Measurements from ENCODE around the gene AGAP1. TPM values are rescaled to one million over a fixed set of nuclear protein-coding genes. Genes with fewer than 3 reads are reported as not detected.

AGAP1 gene
- polyA plus RNA-seq, 2 of the 4 experiments (the other 2 are of a cell fraction) = 20.2 to 21.9 TPM

GRCh38 chr2:235876099-235876679 is 382.3 kb downstream of the AGAP1 start:
- FAIRE-seq = no peak
- WGBS (ENCODE audit: missing lambda C conversion rate) = 96% methylated on average over 9 of the region's 9 CpGs
- CTCF ChIA-PET = no interaction called here
- H3K4me3 ChIP-seq = no peak overlapping the region
- no peaks in the 10 kb centered on the region for H3K4me1 ChIP-seq
- POLR2A ChIA-PET = no interaction called here
- H3K27ac ChIP-seq = no peak overlapping the region
- no peak for DNase-seq (ENCODE audit: low read depth in 1 of 2, low spot score in 1 of 2)
- H3K9me3 ChIP-seq = no peaks in the 10 kb centered on the region
- TF ChIP-seq POLR2A (IDR thresholded peaks at IDR 0.05; ENCODE audit: low read length) = no peak
- TF ChIP-seq CBX2 (IDR thresholded peaks at IDR 0.05; ENCODE audit: borderline replicate concordance, low read depth) = no peak
- TF ChIP-seq HEYL (CRISPR knock-in tag; IDR thresholded peaks at IDR 0.05) = no peak
- TF ChIP-seq FOSL2 (IDR thresholded peaks at IDR 0.05) = no peak
- no peak for TF ChIP-seq FOSL2 (CRISPR knock-in tag; IDR thresholded peaks at IDR 0.05)
- TF ChIP-seq, protein P1, sequence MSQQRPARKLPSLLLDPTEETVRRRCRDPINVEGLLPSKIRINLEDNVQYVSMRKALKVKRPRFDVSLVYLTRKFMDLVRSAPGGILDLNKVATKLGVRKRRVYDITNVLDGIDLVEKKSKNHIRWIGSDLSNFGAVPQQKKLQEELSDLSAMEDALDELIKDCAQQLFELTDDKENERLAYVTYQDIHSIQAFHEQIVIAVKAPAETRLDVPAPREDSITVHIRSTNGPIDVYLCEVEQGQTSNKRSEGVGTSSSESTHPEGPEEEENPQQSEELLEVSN (IDR thresholded peaks at IDR 0.05; ENCODE audit: borderline replicate concordance, low read depth) = no peak
- TF ChIP-seq TFCP2L1 (CRISPR knock-in tag; IDR thresholded peaks at IDR 0.05) = no peak
- no peak for TF ChIP-seq GATA3 (IDR thresholded peaks at IDR 0.05; ENCODE audit: borderline replicate concordance)
- no peak for TF ChIP-seq MYC (IDR thresholded peaks at IDR 0.05; ENCODE audit: borderline replicate concordance, low read length)
- TF ChIP-seq, protein P2, sequence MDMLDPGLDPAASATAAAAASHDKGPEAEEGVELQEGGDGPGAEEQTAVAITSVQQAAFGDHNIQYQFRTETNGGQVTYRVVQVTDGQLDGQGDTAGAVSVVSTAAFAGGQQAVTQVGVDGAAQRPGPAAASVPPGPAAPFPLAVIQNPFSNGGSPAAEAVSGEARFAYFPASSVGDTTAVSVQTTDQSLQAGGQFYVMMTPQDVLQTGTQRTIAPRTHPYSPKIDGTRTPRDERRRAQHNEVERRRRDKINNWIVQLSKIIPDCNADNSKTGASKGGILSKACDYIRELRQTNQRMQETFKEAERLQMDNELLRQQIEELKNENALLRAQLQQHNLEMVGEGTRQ (IDR thresholded peaks at IDR 0.05) = no peak
- no peak for ATAC-seq
- H3K4me2 ChIP-seq = no peak overlapping the region

DNA sequence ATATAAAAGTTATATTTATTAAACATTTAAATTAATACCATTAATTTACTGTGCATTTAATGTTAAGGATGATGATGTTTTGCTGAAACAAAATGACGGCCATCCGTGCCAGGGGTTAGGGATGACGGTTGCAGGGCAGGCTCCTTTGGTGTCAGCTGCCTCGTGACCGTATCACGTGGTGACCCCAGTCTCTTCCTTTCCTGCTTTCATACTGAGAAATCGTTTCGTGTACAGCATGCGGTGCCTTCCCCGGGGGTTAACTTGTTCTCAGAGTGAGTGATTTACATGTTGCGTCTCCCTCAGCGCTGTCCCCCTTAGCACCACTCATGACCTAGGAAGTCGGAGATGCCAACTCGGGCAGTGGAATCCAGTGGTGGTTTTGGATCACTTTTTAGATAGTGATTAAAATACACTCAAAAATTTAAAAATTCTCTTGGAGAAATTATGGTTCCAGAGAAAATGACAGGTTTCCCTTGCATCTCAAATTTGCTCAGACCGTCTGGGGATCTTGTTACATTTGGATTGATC is 383.5 kb downstream of the AGAP1 start:
- POLR2A ChIA-PET = no interaction called here
- no peaks in the 10 kb centered on the region for H3K4me1 ChIP-seq
- TF ChIP-seq MAZ (IDR thresholded peaks at IDR 0.05; ENCODE audit: borderline replicate concordance, low read depth, low read length) (no peak), NR3C1 (IDR thresholded peaks at IDR 0.05) (no peak), MAX (IDR thresholded peaks at IDR 0.05) (no peak), HOXB5 (CRISPR knock-in tag; IDR thresholded peaks at IDR 0.05) (no peak)
- CTCF ChIA-PET = interaction anchor here (1.2 kb wide), 1 partner anchor 12 kb away, joined by 3 read pairs; no protein-coding TSS in a partner anchor
- no peak overlapping the region for H3K4me3 ChIP-seq
- no peak overlapping the region for H3K4me2 ChIP-seq
- FAIRE-seq = no peak
- ATAC-seq = no peak
- no peaks in the 10 kb centered on the region for H3K9me3 ChIP-seq
- 82% methylated on average over 15 of the region's 15 CpGs for WGBS (ENCODE audit: missing lambda C conversion rate)
- H3K27ac ChIP-seq = no peak overlapping the region
- DNase-seq (ENCODE audit: low read depth in 1 of 2, low spot score in 1 of 2) = no peak

DNA sequence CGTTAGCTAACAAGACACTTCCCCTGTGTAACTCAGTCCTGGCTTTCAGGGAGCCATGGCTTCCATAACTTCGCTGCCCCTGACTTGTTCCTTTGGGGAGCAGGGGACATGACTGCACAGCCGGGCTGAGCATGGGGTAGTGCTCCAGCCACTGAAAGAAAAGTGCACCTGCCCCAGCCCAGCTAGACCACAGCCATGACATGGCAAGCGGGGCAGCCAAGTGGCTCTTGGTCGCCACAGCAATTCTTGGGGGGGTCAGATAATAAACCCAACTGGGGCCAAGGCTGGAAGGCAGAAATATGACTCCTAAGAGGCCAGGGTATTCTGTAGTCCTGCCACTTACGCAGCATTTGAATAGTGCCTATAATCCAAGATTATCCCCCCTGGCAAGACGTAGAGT is 385.3 kb downstream of the AGAP1 start:
- CTCF ChIA-PET = interaction anchor here (0.8 kb wide), 1 partner anchor 9 kb away, joined by 4 read pairs; no protein-coding TSS in a partner anchor
- no peak for ATAC-seq
- no peak overlapping the region for H3K4me3 ChIP-seq
- no peaks in the 10 kb centered on the region; the same call in 2 of the 3 replicates for H3K4me1 ChIP-seq
- no peak for DNase-seq (ENCODE audit: low read depth in 1 of 2, low spot score in 1 of 2)
- TF ChIP-seq ATOH8 (CRISPR knock-in tag; IDR thresholded peaks at IDR 0.05; ENCODE audit: low read depth) (no peak), MAFK (IDR thresholded peaks at IDR 0.05; ENCODE audit: partially characterized antibody) (no peak), NPAS2 (CRISPR knock-in tag; IDR thresholded peaks at IDR 0.05; ENCODE audit: borderline replicate concordance) (no peak), HES2 (IDR thresholded peaks at IDR 0.05) (no peak), RARB (CRISPR knock-in tag; IDR thresholded peaks at IDR 0.05) (no peak), MAX (IDR thresholded peaks at IDR 0.05) (no peak), CHD4 (IDR thresholded peaks at IDR 0.05; ENCODE audit: borderline replicate concordance) (no peak), BHLHE40 (IDR thresholded peaks at IDR 0.05; ENCODE audit: low read depth, low read length) (no peak), CBX8 (IDR thresholded peaks at IDR 0.05) (no peak), GATA3 (IDR thresholded peaks at IDR 0.05; ENCODE audit: borderline replicate concordance) (no peak), ZC3H11A (IDR thresholded peaks at IDR 0.05) (no peak), MYC (IDR thresholded peaks at IDR 0.05; ENCODE audit: borderline replicate concordance, low read length) (no peak)
- TF ChIP-seq, protein P2 (IDR thresholded peaks at IDR 0.05) = no peak
- POLR2A ChIA-PET = no interaction called here
- H3K27ac ChIP-seq = no peak overlapping the region
- FAIRE-seq = no peak
- no peak overlapping the region for H3K4me2 ChIP-seq
- no peaks in the 10 kb centered on the region for H3K9me3 ChIP-seq
- 87% methylated on average over 7 of the region's 7 CpGs for WGBS (ENCODE audit: missing lambda C conversion rate)

Data from A549 (cell line).